AG04450 (cell line): ENCODE data around the gene CMC1. TPM values are rescaled to one million over a fixed set of nuclear protein-coding genes. Genes with fewer than 3 reads are reported as not detected.

Experiments
- CTCF ChIA-PET: fragments of 300-600, 350-600 bp; formaldehyde crosslinking; extraction: SDS; loops from one replicate; lab custom pipeline; 2022; ENCODE audit warnings: antibody characterized with exemption, inconsistent platforms; lab: Charles Lee
- POLR2A ChIA-PET: fragments of 350-600 bp; formaldehyde crosslinking; extraction: SDS; loops from one replicate; lab custom pipeline; 2021; ENCODE audit warnings: antibody characterized with exemption, inconsistent platforms; lab: Yijun Ruan, JAX
- DNase-seq: peaks from one replicate; pipeline ENCODE4 v3.0.0-alpha.2; 2011; ENCODE audit warnings: low read depth, low spot score
- H3K27ac ChIP-seq: one replicate; pipeline ENCODE4 v1.5.1; 2012; ENCODE audit warnings: low read depth, low read length, control low read depth
- H3K27me3 ChIP-seq: one replicate; pipeline ENCODE4 v1.6.0; 2012; ENCODE audit warnings: low read length; ENCODE audit not compliant: control insufficient read depth, insufficient read depth
- H3K4me3 ChIP-seq: 2 replicates; pipeline ENCODE4 v1.5.1; 2011; ENCODE audit warnings: mild to moderate bottlenecking, low read depth, low read length, control low read depth
- H3K9me3 ChIP-seq: 2 replicates; pipeline ENCODE4 v1.5.1; 2012; ENCODE audit warnings: low read length; ENCODE audit not compliant: control insufficient read depth, insufficient read depth
- polyA plus RNA-seq: library from polyadenylated mRNA; depleted of rRNA; stranded (reverse); fragments of >200 nt; gene quantifications from 2 replicates; pipeline ENCODE4 v1.2.3, GENCODE V29; 2011
- TF ChIP-seq, protein P1 (sequence below): IDR thresholded peaks from 2 replicates; pipeline ENCODE4 v1.5.1; 2011; ENCODE audit warnings: low read depth, low read length, control low read depth, inconsistent platforms

Gene CMC1
- polyA plus RNA-seq, 1 experiment = 30.3 TPM

DNA sequence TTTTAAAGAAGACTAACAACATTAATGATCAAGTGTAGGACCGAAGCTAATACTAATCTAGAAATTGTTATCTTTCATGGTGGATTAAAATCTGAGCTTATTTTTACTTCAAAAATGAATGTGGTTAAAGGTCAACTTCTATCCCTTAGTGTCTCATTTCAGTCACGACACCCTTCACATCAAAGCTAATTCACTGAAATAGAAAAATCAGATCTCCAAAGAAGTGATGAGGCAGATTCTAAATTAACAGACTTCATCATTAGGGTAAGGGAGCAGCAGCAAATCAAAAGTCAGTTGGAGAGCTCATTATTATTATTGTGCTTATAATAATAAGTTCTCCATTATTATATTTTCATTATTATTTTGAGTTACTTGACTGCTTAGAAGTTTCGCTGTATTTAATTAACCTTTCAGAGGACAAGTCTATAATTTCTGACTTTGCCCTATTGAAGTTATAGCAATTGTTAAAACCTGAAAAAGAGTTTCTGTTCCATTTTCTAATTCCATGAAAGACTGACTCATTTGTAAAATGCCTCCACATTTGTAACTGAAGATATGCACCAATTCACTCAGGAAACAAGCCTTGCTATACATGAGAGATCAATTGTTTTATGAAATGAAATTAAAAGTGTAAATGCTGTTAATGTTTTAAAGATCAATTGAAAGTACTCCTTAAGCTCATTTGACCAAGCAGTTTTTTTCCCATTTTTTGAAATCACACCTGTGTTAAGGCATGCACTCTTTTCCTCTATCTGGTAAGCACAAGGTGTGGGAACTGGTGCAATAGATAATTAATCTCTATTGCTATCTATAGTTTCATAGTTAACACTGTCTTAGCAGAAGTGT is 23.1 kb upstream of the CMC1 start:
- H3K9me3 ChIP-seq = no peaks in the 10 kb centered on the region
- TF ChIP-seq, protein P1, sequence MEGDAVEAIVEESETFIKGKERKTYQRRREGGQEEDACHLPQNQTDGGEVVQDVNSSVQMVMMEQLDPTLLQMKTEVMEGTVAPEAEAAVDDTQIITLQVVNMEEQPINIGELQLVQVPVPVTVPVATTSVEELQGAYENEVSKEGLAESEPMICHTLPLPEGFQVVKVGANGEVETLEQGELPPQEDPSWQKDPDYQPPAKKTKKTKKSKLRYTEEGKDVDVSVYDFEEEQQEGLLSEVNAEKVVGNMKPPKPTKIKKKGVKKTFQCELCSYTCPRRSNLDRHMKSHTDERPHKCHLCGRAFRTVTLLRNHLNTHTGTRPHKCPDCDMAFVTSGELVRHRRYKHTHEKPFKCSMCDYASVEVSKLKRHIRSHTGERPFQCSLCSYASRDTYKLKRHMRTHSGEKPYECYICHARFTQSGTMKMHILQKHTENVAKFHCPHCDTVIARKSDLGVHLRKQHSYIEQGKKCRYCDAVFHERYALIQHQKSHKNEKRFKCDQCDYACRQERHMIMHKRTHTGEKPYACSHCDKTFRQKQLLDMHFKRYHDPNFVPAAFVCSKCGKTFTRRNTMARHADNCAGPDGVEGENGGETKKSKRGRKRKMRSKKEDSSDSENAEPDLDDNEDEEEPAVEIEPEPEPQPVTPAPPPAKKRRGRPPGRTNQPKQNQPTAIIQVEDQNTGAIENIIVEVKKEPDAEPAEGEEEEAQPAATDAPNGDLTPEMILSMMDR = no peak
- no peaks in the 10 kb centered on the region for H3K27me3 ChIP-seq
- ChIA-PET POLR2A (no interaction called here), CTCF (interaction anchor here (0.6 kb wide), 1 partner anchor 537 kb away, joined by 3 read pairs; no protein-coding TSS in a partner anchor)
- no peak overlapping the region for H3K27ac ChIP-seq
- no peak for DNase-seq
- H3K4me3 ChIP-seq = no peak overlapping the region

DNA sequence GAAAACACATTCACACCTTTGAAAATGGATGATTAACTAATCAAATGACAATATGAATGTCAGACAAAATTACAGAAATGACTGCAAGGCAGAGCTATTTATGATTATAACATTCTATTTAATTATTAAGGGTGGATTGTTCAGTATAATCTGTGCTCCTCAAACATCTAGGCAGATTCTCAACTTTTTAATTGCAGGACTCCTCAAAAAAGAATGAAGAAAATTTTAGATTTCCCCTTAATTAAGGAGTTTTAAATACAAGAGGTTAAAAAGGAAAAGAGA is 22.6 kb upstream of the CMC1 start:
- Histone ChIP-seq H3K27ac (no peak overlapping the region), H3K27me3 (no peaks in the 10 kb centered on the region), H3K9me3 (no peaks in the 10 kb centered on the region), H3K4me3 (no peak overlapping the region)
- ChIA-PET POLR2A (no interaction called here), CTCF (no interaction called here)
- no peak for DNase-seq
- TF ChIP-seq, protein P1 = no peak

DNA sequence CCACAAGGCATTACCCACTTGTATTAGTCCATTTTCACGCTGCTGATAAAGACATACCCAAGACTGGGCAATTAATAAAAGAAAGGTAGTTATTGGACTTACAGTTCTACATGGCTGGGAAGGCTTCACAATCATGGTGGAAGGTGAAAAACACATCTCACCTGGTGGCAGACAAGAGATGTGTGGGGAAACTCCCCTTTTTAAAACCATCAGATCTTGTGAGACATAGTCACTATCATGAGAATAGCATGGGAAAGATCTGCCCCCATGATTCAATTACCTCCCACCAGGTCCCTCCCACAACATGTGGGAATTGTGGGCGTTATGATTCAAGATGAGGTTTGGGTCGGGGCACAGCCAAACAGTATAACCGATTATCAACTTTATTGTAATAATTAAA is 17.0 kb upstream of the CMC1 start:
- TF ChIP-seq, protein P1 = no peak
- H3K27me3 ChIP-seq = no peaks in the 10 kb centered on the region
- POLR2A ChIA-PET = no interaction called here
- CTCF ChIA-PET = no interaction called here
- no peak overlapping the region for H3K27ac ChIP-seq
- DNase-seq = no peak
- H3K4me3 ChIP-seq = no peak overlapping the region
- H3K9me3 ChIP-seq = no peaks in the 10 kb centered on the region

DNA sequence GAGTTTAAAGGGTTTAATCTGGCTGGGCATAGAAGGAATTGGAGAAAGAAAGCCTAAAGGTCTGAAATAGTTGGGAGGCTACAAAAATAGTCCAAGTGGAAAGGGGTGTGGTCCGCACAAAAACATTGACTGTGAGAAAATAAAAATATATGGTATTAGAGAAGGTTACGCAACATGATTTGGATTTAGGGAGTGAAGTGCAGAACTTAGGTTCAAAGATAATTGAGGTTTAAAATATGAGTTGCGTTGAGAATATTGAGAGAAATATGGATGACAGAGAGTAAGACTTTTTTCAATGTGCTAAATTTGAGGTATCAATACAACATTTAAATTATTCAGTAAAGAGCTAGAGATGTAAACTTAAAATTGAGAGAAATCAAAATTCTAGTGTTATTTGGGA is 15.4 kb upstream of the CMC1 start:
- DNase-seq = no peak
- TF ChIP-seq, protein P1 = no peak
- Histone ChIP-seq H3K4me3 (no peak overlapping the region), H3K27ac (no peak overlapping the region), H3K9me3 (no peaks in the 10 kb centered on the region), H3K27me3 (no peaks in the 10 kb centered on the region)
- ChIA-PET CTCF (interaction anchor here (0.5 kb wide), 1 partner anchor 514 kb away, joined by 3 read pairs; no protein-coding TSS in a partner anchor), POLR2A (no interaction called here)

DNA sequence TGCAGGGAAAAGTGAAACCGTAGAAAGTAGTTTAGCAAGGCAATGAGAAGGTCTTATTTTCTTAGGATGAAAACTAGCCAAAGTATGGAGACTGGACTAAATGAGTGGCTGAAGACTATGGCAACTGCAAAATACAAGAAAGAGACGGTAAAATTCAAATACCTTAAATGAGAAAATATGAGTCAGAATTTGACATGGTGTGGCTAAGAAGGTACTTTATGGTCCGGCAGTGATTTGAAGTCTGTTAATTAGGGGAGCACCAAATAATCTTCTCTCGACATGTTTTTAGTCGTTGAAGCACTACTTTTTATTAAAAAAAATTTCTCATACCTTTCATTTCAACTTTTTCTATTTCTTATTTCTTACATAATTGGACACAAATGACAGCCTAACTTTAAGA is 12.8 kb upstream of the CMC1 start:
- H3K27ac ChIP-seq = no peak overlapping the region
- POLR2A ChIA-PET = no interaction called here
- DNase-seq = no peak
- no peak overlapping the region for H3K4me3 ChIP-seq
- TF ChIP-seq, protein P1 = no peak
- H3K9me3 ChIP-seq = no peaks in the 10 kb centered on the region
- CTCF ChIA-PET = no interaction called here
- H3K27me3 ChIP-seq = no peaks in the 10 kb centered on the region
